Mesothelial cell of epicardium (in vitro differentiated cells): ENCODE results near the gene ADAMTS12. TPM values are rescaled to one million over a fixed set of nuclear protein-coding genes. Genes with fewer than 3 reads are reported as not detected.

ENCODE experiments used
- DNase-seq, 2 experiments: peaks; one replicate each; pipeline ENCODE4 v3.0.0; 2021; ENCODE audit warnings: low spot score in 2 of 2; ENCODE audit not compliant: unreplicated experiment in 2 of 2
- H3K27ac Mint-ChIP-seq: 2 replicates; pipeline ENCODE4 v1.8.0; 2021; ENCODE audit warnings: mixed read lengths
- H3K27me3 Mint-ChIP-seq: 2 replicates; pipeline ENCODE4 v1.8.0; 2021; ENCODE audit warnings: low read depth, mixed read lengths
- H3K36me3 Mint-ChIP-seq: 2 replicates; pipeline ENCODE4 v1.8.0; 2021; ENCODE audit warnings: mixed read lengths
- H3K4me1 Mint-ChIP-seq: 2 replicates; pipeline ENCODE4 v1.8.0; 2021; ENCODE audit warnings: mixed read lengths
- H3K4me3 Mint-ChIP-seq: 2 replicates; pipeline ENCODE4 v1.8.0; 2021; ENCODE audit warnings: mild to moderate bottlenecking, moderate library complexity, mixed read lengths
- H3K9me3 Mint-ChIP-seq: 2 replicates; pipeline ENCODE4 v1.8.0; 2021; ENCODE audit warnings: mixed read lengths
- total RNA-seq: library from RNA; stranded (reverse); gene quantifications from 3 replicates; pipeline ENCODE4 v1.2.1, GENCODE V29; 2021
- TF ChIP-seq, protein P1 (sequence below): fragments of 200-600 bp; sonication (generic); IDR thresholded peaks from one replicate; pipeline ENCODE4 v1.5.0; 2021; ENCODE audit warnings: antibody characterized with exemption; ENCODE audit not compliant: unreplicated experiment

Gene ADAMTS12
- total RNA-seq, 1 donor from 2014 or later = 14.0 TPM

DNA sequence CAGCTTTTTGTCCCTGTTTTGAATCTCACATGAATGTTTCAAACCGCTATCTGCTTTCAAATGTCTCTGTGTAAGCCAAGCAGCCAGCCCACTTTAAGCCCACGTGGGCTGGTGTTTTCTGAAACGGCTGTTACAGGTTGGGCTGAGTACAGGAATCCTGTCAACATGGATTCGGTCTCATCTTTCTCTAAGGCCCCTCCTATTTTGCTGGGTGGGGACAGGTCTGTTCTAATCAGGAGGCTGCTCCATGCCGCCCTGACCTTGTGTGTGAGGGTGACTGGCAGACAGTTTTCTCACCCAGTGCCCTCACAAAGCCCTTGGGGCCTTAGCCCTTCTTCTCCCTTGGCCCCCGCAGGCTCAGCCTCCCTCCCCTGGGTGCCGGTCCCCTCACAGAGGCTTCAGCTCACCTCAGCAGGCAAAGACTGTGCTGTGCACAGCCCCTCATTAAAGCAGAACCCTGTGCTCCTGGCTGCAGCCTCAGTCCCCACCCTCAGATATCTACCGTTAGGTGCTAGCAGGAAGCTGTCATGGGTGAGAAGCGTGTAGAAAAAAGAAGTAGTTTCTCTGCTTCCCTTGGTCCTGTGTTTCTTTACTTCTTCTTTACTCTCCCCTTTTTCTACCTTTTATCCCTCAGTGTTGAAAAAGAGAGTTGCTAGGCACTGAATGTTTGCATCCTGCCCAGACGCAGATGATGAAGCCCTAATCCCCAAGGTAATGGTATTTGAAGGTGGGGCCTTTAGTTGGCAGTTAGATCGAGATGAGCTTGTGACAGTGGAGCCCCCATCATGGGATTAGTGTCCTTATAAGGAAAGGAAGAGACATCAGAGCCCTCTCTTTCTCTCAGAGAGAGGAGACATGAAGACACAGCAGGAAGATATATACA is 205.7 kb downstream of the ADAMTS12 start:
- Mint-ChIP-seq H3K27ac (no peak overlapping the region), H3K4me3 (no peak overlapping the region), H3K4me1 (peaks cover 17% of the 10 kb centered on the region), H3K36me3 (no peaks in the 10 kb centered on the region), H3K27me3 (no peaks in the 10 kb centered on the region), H3K9me3 (no peaks in the 10 kb centered on the region)
- TF ChIP-seq, protein P1, sequence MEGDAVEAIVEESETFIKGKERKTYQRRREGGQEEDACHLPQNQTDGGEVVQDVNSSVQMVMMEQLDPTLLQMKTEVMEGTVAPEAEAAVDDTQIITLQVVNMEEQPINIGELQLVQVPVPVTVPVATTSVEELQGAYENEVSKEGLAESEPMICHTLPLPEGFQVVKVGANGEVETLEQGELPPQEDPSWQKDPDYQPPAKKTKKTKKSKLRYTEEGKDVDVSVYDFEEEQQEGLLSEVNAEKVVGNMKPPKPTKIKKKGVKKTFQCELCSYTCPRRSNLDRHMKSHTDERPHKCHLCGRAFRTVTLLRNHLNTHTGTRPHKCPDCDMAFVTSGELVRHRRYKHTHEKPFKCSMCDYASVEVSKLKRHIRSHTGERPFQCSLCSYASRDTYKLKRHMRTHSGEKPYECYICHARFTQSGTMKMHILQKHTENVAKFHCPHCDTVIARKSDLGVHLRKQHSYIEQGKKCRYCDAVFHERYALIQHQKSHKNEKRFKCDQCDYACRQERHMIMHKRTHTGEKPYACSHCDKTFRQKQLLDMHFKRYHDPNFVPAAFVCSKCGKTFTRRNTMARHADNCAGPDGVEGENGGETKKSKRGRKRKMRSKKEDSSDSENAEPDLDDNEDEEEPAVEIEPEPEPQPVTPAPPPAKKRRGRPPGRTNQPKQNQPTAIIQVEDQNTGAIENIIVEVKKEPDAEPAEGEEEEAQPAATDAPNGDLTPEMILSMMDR = no peak
- no peak for DNase-seq

GRCh38 chr5:33684496-33685159 is 207.2 kb downstream of the ADAMTS12 start:
- no peaks in the 10 kb centered on the region for H3K9me3 Mint-ChIP-seq
- no peak for DNase-seq
- H3K4me3 Mint-ChIP-seq = no peak overlapping the region
- no peaks in the 10 kb centered on the region for H3K27me3 Mint-ChIP-seq
- no peak overlapping the region for H3K27ac Mint-ChIP-seq
- no peaks in the 10 kb centered on the region for H3K36me3 Mint-ChIP-seq
- TF ChIP-seq, protein P1 = no peak
- H3K4me1 Mint-ChIP-seq = peaks cover 17% of the 10 kb centered on the region

DNA sequence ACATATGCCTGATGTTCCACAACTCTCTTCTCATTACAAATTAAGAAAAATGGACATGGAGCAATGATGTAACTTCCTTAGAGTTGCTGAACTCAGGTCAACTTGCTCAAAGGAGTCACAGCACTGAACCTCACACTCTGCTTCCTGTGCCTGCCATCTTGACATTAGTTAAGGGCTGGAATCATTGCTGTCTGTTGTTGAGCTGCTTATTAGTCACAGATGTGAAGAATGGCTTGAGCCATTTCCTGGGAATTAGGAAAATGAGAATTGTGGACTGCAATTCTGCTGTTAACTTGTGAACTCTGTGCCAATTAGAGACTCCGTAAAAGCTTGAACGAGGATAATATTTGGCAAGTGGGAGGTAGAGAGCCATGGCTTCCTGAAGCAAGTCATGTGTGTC is 212.0 kb downstream of the ADAMTS12 start:
- Mint-ChIP-seq H3K4me3 (no peak overlapping the region), H3K27me3 (no peaks in the 10 kb centered on the region), H3K4me1 (peaks cover 3% of the 10 kb centered on the region), H3K36me3 (no peaks in the 10 kb centered on the region), H3K9me3 (no peaks in the 10 kb centered on the region), H3K27ac (no peak overlapping the region)
- TF ChIP-seq, protein P1 = no peak
- DNase-seq = no peak

DNA sequence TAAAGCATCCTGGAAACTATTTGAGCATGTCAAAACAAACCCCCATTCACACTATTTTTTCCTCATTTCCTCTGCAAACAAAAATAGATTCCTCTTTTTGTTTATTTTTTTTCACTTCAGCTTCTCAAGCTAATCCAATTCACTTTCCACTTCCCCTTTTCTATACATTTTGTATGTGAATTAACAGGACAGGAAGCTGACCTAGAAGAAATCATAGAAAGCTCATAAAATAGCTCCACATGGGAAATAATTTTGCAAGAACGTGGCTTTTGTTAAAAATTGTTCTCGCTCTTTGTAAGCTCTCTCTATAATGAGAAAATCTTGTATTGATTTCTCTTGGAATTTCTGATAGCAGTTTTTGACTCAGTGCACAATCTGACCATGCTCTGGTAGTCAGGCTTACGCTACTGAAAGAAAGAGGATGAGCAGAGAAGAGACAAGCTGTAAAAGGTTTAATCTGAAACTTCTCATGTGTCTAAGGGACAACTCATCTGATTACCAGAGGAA is 215.8 kb downstream of the ADAMTS12 start:
- no peaks in the 10 kb centered on the region for H3K36me3 Mint-ChIP-seq
- TF ChIP-seq, protein P1 = no peak
- H3K4me3 Mint-ChIP-seq = no peak overlapping the region
- H3K27me3 Mint-ChIP-seq = no peaks in the 10 kb centered on the region
- no peak for DNase-seq
- H3K9me3 Mint-ChIP-seq = no peaks in the 10 kb centered on the region
- H3K4me1 Mint-ChIP-seq = no peaks in the 10 kb centered on the region
- no peak overlapping the region for H3K27ac Mint-ChIP-seq

- no peaks in the 10 kb centered on the region for H3K36me3 Mint-ChIP-seq
- no peak overlapping the region for H3K27ac Mint-ChIP-seq
- H3K9me3 Mint-ChIP-seq = no peaks in the 10 kb centered on the region
- no peaks in the 10 kb centered on the region for H3K4me1 Mint-ChIP-seq
- DNase-seq = no peak
- H3K4me3 Mint-ChIP-seq = no peak overlapping the region
- TF ChIP-seq, protein P1 = no peak
- H3K27me3 Mint-ChIP-seq = no peaks in the 10 kb centered on the region
Observed at GRCh38 chr5:33671700-33672291, 220.0 kb downstream of the ADAMTS12 start.
